ENCODE results near the gene DHRSX. TPM values are rescaled to one million over a fixed set of nuclear protein-coding genes. Genes with fewer than 3 reads are reported as not detected.
A peak's percentile ranks its signal among the peaks of the same experiment; 100 is the strongest.

The DHRSX gene
- total and polyA plus RNA-seq, 2 of the 13 experiments (the other 11 are each of a cell fraction or from before 2014, with no cell fraction given): 15.5 to 24.3 TPM

DNA sequence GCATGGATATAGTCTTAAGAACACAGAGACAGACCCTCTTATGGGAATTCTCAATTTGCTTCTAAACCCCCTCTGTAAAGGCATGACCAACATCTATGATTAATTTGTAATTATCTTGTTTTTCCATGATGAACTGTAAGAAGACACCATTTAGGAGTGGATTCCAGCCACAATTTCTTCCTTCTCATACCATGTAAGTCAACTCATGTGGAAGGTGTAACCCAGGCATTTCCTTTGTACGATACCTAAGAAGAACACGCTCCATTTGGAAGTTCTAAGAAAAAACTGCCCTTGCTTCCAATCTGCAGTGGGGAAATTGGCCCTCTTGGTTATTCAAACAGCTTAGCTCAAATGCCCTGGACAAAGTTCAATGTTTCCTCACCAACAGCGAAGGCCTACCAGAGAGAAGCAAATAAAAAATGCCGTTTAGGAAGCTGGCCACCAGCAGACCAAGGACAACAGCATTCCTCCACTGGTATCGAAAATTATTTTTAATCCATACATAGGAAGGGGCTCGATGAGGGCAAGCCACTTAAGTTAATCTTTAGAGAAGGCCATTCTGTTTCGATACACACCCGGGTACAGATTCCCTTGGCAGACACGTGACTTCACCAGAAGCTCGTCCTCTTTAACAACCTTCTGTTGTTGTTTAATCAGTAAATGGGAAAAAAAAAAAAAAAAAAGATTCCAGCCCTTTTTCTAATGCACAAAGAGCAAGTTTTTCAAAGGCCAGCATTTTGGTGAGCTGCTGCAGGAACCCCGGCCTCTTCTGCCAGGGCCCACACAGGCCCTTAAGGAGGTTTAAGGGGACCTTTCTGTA is 2.6 kb downstream of the DHRSX start (continued):
- TF ChIP-seq PHF8 (CRISPR knock-in tag; IDR thresholded peaks at IDR 0.05): 0 out of 2 replicates have a peak, but pooled peaks have one; percentile 4
- TF ChIP-seq THYN1 (CRISPR knock-in tag; IDR thresholded peaks at IDR 0.05; ENCODE audit: borderline replicate concordance, low read depth): no peak
- no peak for TF ChIP-seq NKX3-1 (CRISPR knock-in tag; IDR thresholded peaks at IDR 0.05)
- TF ChIP-seq ZNF124 (CRISPR knock-in tag; IDR thresholded peaks at IDR 0.05): no peak
- TF ChIP-seq, protein P1, sequence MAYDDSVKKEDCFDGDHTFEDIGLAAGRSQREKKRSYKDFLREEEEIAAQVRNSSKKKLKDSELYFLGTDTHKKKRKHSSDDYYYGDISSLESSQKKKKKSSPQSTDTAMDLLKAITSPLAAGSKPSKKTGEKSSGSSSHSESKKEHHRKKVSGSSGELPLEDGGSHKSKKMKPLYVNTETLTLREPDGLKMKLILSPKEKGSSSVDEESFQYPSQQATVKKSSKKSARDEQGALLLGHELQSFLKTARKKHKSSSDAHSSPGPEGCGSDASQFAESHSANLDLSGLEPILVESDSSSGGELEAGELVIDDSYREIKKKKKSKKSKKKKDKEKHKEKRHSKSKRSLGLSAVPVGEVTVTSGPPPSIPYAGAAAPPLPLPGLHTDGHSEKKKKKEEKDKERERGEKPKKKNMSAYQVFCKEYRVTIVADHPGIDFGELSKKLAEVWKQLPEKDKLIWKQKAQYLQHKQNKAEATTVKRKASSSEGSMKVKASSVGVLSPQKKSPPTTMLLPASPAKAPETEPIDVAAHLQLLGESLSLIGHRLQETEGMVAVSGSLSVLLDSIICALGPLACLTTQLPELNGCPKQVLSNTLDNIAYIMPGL (CRISPR knock-in tag; IDR thresholded peaks at IDR 0.05; ENCODE audit: borderline replicate concordance in 1 of 2, low read depth in 1 of 2): 0 out of 4 replicates have a peak, but pooled peaks of 1 of the 2 experiments have one; percentile 15
- TF ChIP-seq, protein P2, sequence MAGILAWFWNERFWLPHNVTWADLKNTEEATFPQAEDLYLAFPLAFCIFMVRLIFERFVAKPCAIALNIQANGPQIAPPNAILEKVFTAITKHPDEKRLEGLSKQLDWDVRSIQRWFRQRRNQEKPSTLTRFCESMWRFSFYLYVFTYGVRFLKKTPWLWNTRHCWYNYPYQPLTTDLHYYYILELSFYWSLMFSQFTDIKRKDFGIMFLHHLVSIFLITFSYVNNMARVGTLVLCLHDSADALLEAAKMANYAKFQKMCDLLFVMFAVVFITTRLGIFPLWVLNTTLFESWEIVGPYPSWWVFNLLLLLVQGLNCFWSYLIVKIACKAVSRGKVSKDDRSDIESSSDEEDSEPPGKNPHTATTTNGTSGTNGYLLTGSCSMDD (CRISPR knock-in tag; IDR thresholded peaks at IDR 0.05): no peak
- TF ChIP-seq HOXD1 (CRISPR knock-in tag; IDR thresholded peaks at IDR 0.05): no peak
- TF ChIP-seq, protein P3, sequence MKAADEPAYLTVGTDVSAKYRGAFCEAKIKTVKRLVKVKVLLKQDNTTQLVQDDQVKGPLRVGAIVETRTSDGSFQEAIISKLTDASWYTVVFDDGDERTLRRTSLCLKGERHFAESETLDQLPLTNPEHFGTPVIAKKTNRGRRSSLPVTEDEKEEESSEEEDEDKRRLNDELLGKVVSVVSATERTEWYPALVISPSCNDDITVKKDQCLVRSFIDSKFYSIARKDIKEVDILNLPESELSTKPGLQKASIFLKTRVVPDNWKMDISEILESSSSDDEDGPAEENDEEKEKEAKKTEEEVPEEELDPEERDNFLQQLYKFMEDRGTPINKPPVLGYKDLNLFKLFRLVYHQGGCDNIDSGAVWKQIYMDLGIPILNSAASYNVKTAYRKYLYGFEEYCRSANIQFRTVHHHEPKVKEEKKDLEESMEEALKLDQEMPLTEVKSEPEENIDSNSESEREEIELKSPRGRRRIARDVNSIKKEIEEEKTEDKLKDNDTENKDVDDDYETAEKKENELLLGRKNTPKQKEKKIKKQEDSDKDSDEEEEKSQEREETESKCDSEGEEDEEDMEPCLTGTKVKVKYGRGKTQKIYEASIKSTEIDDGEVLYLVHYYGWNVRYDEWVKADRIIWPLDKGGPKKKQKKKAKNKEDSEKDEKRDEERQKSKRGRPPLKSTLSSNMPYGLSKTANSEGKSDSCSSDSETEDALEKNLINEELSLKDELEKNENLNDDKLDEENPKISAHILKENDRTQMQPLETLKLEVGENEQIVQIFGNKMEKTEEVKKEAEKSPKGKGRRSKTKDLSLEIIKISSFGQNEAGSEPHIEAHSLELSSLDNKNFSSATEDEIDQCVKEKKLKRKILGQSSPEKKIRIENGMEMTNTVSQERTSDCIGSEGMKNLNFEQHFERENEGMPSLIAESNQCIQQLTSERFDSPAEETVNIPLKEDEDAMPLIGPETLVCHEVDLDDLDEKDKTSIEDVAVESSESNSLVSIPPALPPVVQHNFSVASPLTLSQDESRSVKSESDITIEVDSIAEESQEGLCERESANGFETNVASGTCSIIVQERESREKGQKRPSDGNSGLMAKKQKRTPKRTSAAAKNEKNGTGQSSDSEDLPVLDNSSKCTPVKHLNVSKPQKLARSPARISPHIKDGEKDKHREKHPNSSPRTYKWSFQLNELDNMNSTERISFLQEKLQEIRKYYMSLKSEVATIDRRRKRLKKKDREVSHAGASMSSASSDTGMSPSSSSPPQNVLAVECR (CRISPR knock-in tag; IDR thresholded peaks at IDR 0.05; ENCODE audit: borderline replicate concordance): no peak; the same call in 1 of the 2 replicates
- TF ChIP-seq SALL1 (CRISPR knock-in tag; IDR thresholded peaks at IDR 0.05): peak; percentile 93
- peak; percentile 50 for TF ChIP-seq TEAD3 (CRISPR knock-in tag; optimal IDR thresholded peaks at IDR 0.05; ENCODE audit: borderline replicate concordance)
- no peak for TF ChIP-seq ZNF546 (CRISPR knock-in tag; conservative IDR thresholded peaks at IDR 0.05)
- TF ChIP-seq ZNF775 (CRISPR knock-in tag; IDR thresholded peaks at IDR 0.05; ENCODE audit: borderline replicate concordance): no peak
- TF ChIP-seq SRSF9 (IDR thresholded peaks at IDR 0.05; ENCODE audit: borderline replicate concordance, insufficient read depth, low read depth, low read length, poor library complexity, severe bottlenecking): no peak
- TF ChIP-seq, protein P4, sequence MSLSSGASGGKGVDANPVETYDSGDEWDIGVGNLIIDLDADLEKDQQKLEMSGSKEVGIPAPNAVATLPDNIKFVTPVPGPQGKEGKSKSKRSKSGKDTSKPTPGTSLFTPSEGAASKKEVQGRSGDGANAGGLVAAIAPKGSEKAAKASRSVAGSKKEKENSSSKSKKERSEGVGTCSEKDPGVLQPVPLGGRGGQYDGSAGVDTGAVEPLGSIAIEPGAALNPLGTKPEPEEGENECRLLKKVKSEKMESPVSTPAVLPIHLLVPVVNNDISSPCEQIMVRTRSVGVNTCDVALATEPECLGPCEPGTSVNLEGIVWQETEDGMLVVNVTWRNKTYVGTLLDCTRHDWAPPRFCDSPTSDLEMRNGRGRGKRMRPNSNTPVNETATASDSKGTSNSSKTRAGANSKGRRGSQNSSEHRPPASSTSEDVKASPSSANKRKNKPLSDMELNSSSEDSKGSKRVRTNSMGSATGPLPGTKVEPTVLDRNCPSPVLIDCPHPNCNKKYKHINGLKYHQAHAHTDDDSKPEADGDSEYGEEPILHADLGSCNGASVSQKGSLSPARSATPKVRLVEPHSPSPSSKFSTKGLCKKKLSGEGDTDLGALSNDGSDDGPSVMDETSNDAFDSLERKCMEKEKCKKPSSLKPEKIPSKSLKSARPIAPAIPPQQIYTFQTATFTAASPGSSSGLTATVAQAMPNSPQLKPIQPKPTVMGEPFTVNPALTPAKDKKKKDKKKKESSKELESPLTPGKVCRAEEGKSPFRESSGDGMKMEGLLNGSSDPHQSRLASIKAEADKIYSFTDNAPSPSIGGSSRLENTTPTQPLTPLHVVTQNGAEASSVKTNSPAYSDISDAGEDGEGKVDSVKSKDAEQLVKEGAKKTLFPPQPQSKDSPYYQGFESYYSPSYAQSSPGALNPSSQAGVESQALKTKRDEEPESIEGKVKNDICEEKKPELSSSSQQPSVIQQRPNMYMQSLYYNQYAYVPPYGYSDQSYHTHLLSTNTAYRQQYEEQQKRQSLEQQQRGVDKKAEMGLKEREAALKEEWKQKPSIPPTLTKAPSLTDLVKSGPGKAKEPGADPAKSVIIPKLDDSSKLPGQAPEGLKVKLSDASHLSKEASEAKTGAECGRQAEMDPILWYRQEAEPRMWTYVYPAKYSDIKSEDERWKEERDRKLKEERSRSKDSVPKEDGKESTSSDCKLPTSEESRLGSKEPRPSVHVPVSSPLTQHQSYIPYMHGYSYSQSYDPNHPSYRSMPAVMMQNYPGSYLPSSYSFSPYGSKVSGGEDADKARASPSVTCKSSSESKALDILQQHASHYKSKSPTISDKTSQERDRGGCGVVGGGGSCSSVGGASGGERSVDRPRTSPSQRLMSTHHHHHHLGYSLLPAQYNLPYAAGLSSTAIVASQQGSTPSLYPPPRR (CRISPR knock-in tag; IDR thresholded peaks at IDR 0.05; ENCODE audit: borderline replicate concordance): peak; percentile 47; the same call in 1 of the 2 replicates
- no peak for TF ChIP-seq ZBTB42 (CRISPR knock-in tag; IDR thresholded peaks at IDR 0.05)
- TF ChIP-seq CBX5 (CRISPR knock-in tag; IDR thresholded peaks at IDR 0.05; ENCODE audit: borderline replicate concordance): peak; percentile 36; the same call in 1 of the 2 replicates

Measured in HepG2 (cell line).